ENCODE data around the gene C17orf100.

C17orf100 gene

GRCh38 chr17:6610011-6610410 is 41.6 kb upstream of the C17orf100 start:
- Histone ChIP-seq H3K36me3 (peaks cover 57% of the 10 kb centered on the region), H3K4me3 (ENCODE audit: low read depth in 1 of 2, low read length in 1 of 2) (no peak overlapping the region), H3K27ac (no peak overlapping the region), H3K4me1 (ENCODE audit: control insufficient read depth in 1 of 2, insufficient read depth in 1 of 2, low read depth in 1 of 2, low read length in 1 of 2) (no peaks in the 10 kb centered on the region), H3K27me3 (no peaks in the 10 kb centered on the region), H3K9me3 (no peaks in the 10 kb centered on the region)
- no peak for TF ChIP-seq CTCF (IDR thresholded peaks at IDR 0.05)

GRCh38 chr17:6611231-6611630 is 40.3 kb upstream of the C17orf100 start:
- TF ChIP-seq CTCF (IDR thresholded peaks at IDR 0.05) = no peak
- Histone ChIP-seq H3K9me3 (no peaks in the 10 kb centered on the region), H3K36me3 (peaks cover 48% of the 10 kb centered on the region), H3K4me1 (ENCODE audit: control insufficient read depth in 1 of 2, insufficient read depth in 1 of 2, low read depth in 1 of 2, low read length in 1 of 2) (no peaks in the 10 kb centered on the region), H3K4me3 (ENCODE audit: low read depth in 1 of 2, low read length in 1 of 2) (no peak overlapping the region), H3K27me3 (no peaks in the 10 kb centered on the region), H3K27ac (no peak overlapping the region)

- Histone ChIP-seq H3K4me3 (ENCODE audit: low read depth in 1 of 2, low read length in 1 of 2) (no peak overlapping the region), H3K27me3 (no peaks in the 10 kb centered on the region), H3K36me3 (peaks cover 56% of the 10 kb centered on the region), H3K4me1 (ENCODE audit: control insufficient read depth in 1 of 2, insufficient read depth in 1 of 2, low read depth in 1 of 2, low read length in 1 of 2) (no peaks in the 10 kb centered on the region), H3K27ac (no peak overlapping the region), H3K9me3 (no peaks in the 10 kb centered on the region)
- TF ChIP-seq CTCF (IDR thresholded peaks at IDR 0.05) = no peak
Observed at GRCh38 chr17:6623941-6624340, 27.6 kb upstream of the C17orf100 start.

GRCh38 chr17:6626616-6627015 is 24.9 kb upstream of the C17orf100 start:
- H3K9me3 ChIP-seq = no peaks in the 10 kb centered on the region
- TF ChIP-seq CTCF (IDR thresholded peaks at IDR 0.05) = no peak
- no peaks in the 10 kb centered on the region for H3K4me1 ChIP-seq (ENCODE audit: control insufficient read depth in 1 of 2, insufficient read depth in 1 of 2, low read depth in 1 of 2, low read length in 1 of 2)
- H3K4me3 ChIP-seq (ENCODE audit: low read depth in 1 of 2, low read length in 1 of 2) = no peak overlapping the region
- no peak overlapping the region for H3K27ac ChIP-seq
- H3K27me3 ChIP-seq = no peaks in the 10 kb centered on the region
- H3K36me3 ChIP-seq = peaks cover 52% of the 10 kb centered on the region

- Histone ChIP-seq H3K27ac (no peak overlapping the region), H3K9me3 (no peaks in the 10 kb centered on the region), H3K36me3 (peaks cover 52% of the 10 kb centered on the region), H3K4me3 (ENCODE audit: low read depth in 1 of 2, low read length in 1 of 2) (no peak overlapping the region), H3K27me3 (no peaks in the 10 kb centered on the region), H3K4me1 (ENCODE audit: control insufficient read depth in 1 of 2, insufficient read depth in 1 of 2, low read depth in 1 of 2, low read length in 1 of 2) (no peaks in the 10 kb centered on the region)
- TF ChIP-seq CTCF (IDR thresholded peaks at IDR 0.05) = no peak
Observed at GRCh38 chr17:6627019-6627418, 24.5 kb upstream of the C17orf100 start.

- no peak for TF ChIP-seq CTCF (IDR thresholded peaks at IDR 0.05)
- peaks cover 52% of the 10 kb centered on the region for H3K36me3 ChIP-seq
- no peaks in the 10 kb centered on the region for H3K27me3 ChIP-seq
- H3K4me3 ChIP-seq (ENCODE audit: low read depth in 1 of 2, low read length in 1 of 2) = no peak overlapping the region
- no peaks in the 10 kb centered on the region for H3K9me3 ChIP-seq
- H3K4me1 ChIP-seq (ENCODE audit: control insufficient read depth in 1 of 2, insufficient read depth in 1 of 2, low read depth in 1 of 2, low read length in 1 of 2) = no peaks in the 10 kb centered on the region
- H3K27ac ChIP-seq = no peak overlapping the region
Observed at GRCh38 chr17:6630390-6630789, 21.2 kb upstream of the C17orf100 start.
